ENCODE results near the gene ERGIC1. TPM values are rescaled to one million over a fixed set of nuclear protein-coding genes. Genes with fewer than 3 reads are reported as not detected.

Gene ERGIC1
- total and polyA plus RNA-seq, 2 of the 8 experiments (the other 6 are each of a cell fraction or from before 2014, with no cell fraction given) = 95.3 to 106 TPM

DNA sequence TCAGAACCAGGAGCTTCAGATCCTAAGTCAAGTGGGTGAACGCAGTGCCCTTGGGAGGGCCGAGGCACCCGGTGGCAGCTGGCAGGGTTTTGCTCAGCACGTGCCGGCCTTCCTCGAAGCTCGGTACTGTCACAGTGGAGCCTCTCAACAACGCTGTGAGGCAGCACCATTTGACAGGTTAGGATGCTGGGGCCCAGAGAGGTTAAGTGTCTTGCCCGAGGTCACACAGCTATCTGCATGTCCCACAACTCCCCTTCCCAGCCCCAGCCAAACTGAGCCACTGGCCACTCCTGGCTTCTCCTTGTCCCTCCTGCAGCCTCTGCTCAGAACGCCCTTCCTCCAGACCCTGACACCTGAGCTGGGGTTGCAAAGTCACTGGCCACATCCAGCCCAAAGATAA lies 81.5 kb downstream of the ERGIC1 start (continued):
- TF ChIP-seq, protein P1, sequence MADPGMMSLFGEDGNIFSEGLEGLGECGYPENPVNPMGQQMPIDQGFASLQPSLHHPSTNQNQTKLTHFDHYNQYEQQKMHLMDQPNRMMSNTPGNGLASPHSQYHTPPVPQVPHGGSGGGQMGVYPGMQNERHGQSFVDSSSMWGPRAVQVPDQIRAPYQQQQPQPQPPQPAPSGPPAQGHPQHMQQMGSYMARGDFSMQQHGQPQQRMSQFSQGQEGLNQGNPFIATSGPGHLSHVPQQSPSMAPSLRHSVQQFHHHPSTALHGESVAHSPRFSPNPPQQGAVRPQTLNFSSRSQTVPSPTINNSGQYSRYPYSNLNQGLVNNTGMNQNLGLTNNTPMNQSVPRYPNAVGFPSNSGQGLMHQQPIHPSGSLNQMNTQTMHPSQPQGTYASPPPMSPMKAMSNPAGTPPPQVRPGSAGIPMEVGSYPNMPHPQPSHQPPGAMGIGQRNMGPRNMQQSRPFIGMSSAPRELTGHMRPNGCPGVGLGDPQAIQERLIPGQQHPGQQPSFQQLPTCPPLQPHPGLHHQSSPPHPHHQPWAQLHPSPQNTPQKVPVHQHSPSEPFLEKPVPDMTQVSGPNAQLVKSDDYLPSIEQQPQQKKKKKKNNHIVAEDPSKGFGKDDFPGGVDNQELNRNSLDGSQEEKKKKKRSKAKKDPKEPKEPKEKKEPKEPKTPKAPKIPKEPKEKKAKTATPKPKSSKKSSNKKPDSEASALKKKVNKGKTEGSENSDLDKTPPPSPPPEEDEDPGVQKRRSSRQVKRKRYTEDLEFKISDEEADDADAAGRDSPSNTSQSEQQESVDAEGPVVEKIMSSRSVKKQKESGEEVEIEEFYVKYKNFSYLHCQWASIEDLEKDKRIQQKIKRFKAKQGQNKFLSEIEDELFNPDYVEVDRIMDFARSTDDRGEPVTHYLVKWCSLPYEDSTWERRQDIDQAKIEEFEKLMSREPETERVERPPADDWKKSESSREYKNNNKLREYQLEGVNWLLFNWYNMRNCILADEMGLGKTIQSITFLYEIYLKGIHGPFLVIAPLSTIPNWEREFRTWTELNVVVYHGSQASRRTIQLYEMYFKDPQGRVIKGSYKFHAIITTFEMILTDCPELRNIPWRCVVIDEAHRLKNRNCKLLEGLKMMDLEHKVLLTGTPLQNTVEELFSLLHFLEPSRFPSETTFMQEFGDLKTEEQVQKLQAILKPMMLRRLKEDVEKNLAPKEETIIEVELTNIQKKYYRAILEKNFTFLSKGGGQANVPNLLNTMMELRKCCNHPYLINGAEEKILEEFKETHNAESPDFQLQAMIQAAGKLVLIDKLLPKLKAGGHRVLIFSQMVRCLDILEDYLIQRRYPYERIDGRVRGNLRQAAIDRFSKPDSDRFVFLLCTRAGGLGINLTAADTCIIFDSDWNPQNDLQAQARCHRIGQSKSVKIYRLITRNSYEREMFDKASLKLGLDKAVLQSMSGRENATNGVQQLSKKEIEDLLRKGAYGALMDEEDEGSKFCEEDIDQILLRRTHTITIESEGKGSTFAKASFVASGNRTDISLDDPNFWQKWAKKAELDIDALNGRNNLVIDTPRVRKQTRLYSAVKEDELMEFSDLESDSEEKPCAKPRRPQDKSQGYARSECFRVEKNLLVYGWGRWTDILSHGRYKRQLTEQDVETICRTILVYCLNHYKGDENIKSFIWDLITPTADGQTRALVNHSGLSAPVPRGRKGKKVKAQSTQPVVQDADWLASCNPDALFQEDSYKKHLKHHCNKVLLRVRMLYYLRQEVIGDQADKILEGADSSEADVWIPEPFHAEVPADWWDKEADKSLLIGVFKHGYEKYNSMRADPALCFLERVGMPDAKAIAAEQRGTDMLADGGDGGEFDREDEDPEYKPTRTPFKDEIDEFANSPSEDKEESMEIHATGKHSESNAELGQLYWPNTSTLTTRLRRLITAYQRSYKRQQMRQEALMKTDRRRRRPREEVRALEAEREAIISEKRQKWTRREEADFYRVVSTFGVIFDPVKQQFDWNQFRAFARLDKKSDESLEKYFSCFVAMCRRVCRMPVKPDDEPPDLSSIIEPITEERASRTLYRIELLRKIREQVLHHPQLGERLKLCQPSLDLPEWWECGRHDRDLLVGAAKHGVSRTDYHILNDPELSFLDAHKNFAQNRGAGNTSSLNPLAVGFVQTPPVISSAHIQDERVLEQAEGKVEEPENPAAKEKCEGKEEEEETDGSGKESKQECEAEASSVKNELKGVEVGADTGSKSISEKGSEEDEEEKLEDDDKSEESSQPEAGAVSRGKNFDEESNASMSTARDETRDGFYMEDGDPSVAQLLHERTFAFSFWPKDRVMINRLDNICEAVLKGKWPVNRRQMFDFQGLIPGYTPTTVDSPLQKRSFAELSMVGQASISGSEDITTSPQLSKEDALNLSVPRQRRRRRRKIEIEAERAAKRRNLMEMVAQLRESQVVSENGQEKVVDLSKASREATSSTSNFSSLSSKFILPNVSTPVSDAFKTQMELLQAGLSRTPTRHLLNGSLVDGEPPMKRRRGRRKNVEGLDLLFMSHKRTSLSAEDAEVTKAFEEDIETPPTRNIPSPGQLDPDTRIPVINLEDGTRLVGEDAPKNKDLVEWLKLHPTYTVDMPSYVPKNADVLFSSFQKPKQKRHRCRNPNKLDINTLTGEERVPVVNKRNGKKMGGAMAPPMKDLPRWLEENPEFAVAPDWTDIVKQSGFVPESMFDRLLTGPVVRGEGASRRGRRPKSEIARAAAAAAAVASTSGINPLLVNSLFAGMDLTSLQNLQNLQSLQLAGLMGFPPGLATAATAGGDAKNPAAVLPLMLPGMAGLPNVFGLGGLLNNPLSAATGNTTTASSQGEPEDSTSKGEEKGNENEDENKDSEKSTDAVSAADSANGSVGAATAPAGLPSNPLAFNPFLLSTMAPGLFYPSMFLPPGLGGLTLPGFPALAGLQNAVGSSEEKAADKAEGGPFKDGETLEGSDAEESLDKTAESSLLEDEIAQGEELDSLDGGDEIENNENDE (IDR thresholded peaks at IDR 0.05; ENCODE audit: insufficient replicate concordance, low read length) = no peak
- TF ChIP-seq CEBPB (IDR thresholded peaks at IDR 0.05; ENCODE audit: low read depth, low read length) = no peak
- no peak for TF ChIP-seq PHF8 (conservative IDR thresholded peaks at IDR 0.05; ENCODE audit: low read depth, low read length)
- no peak for TF ChIP-seq SIX5 (IDR thresholded peaks at IDR 0.05; ENCODE audit: low read depth, low read length)
